HG02571 (cell line): ENCODE measurements around the gene CAMTA1.
A peak's percentile ranks its signal among the peaks of the same experiment; 100 is the strongest.

ENCODE experiments used
- ATAC-seq: cut with Tn5 transposase; IDR thresholded peaks from one replicate; pipeline ENCODE4 v1.9.1; 2021; ENCODE audit warnings: mild to moderate bottlenecking, moderate library complexity; ENCODE audit not compliant: unreplicated experiment

CAMTA1 gene

GRCh38 chr1:7753641-7754040 lies 968.4 kb downstream of the CAMTA1 start:
- no peak for ATAC-seq

DNA sequence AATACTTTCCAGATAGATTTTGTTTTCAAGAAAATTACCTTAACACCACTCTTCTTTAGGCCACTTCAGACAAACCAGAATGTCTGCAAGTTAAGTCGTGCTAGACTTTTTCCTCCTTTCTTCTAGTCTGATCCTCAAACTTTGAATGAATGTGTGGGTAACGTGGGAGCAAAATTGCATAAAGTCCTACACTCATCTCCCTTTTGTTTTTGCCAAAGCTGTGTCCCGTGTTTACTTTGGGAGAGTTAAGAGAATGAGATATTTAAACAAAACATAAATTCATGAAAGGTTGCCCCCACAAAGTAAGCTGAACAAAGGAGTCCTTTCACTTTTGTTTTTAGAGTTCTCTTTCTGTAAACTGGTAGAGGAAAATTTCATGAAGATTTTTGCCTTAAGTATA lies 969.0 kb downstream of the CAMTA1 start:
- ATAC-seq, result no peak

GRCh38 chr1:7755448-7755847 lies 970.2 kb downstream of the CAMTA1 start:
- ATAC-seq, result no peak

- no peak for ATAC-seq
Observed at GRCh38 chr1:7760245-7760644, 975.0 kb downstream of the CAMTA1 start.

- no peak for ATAC-seq
Observed at GRCh38 chr1:7761103-7761502, 975.8 kb downstream of the CAMTA1 start.

DNA sequence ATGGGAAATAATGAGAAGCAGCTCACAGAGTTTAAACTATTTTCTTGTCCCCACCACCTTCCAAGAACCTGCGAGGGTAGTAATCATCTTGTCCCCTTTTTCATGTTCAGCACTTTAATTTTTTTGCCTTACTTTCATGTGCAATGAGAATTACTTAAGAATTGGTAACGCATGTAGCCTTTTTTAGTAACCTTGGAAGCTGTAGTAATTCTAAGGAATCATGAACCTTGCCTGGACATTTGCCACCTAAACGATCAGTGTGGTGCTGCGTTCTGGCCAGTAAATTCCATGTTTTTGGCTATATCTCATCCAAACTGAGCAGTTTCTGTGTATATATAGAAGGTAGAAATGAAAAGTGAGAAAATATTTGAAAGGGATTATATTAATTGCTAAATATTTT lies 981.9 kb downstream of the CAMTA1 start:
- ATAC-seq, result no peak

- no peak for ATAC-seq
Observed at GRCh38 chr1:7768583-7768982, 983.3 kb downstream of the CAMTA1 start.

- ATAC-seq, result no peak
Observed at GRCh38 chr1:7769673-7770412, 984.6 kb downstream of the CAMTA1 start.

DNA sequence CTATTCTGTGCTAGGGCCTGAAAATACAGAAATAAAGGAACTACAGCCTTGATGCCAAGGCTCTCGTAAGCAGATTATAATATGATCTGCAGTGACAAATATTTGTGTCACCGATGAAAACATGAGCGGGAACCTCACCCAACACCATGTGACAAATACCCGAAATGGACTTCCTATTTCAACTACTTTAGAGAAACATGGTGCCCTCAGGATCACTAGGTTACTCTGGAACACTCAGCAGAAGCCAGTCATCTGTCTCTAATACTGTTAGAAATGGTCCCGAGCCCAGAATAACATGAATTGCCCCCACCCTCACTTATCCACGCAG lies 985.4 kb downstream of the CAMTA1 start:
- no peak for ATAC-seq

DNA sequence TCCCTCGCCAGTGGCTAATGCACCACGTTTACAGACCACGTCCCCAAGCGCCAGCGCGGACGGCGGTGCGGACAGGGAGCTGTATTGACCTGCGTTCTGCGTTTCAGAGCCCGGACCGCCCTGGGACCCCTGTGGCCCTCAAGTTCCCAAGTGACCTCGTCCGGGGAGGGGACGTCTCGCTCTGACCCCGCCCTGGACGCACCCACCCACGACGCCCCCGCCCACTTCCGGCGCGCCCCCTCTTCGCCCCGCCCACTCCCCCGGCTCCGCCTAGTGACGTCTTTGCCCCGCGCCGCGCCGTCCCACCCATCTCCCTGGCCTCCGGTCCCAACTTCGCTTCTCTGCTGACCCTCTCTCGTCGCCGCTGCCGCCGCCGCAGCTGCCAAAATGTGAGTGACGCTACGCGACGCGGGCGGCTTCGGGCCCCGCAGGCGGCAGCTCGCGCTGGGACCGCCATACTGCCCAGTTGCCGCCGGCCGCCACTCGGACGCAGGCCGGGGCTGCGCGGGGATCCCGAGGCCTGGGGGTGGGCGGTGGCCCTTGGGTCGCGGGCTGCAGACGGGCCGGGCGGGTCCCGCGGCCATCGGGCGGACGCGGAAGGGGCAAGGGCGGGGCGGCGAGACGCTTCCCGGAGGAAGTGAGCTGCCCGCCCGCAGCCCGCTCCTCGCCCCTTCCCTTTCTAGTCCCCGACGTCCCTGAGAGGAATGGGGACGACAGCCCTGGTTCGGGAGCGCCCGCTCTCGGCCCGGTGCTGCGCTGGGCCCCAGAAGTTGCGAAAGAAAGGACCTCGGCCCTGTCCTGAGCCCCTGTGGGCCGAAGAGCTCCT lies 986.0 kb downstream of the CAMTA1 start, which contains the start of gene VAMP3:
VAMP3 (plus strand) TSS at position 300 of the 826 bp plus-strand sequence; CDS start at position 388, 88 bp downstream.
- peak; percentile 76 for ATAC-seq

- no peak for ATAC-seq
Observed at GRCh38 chr1:7771823-7772299, 986.6 kb downstream of the CAMTA1 start.

DNA sequence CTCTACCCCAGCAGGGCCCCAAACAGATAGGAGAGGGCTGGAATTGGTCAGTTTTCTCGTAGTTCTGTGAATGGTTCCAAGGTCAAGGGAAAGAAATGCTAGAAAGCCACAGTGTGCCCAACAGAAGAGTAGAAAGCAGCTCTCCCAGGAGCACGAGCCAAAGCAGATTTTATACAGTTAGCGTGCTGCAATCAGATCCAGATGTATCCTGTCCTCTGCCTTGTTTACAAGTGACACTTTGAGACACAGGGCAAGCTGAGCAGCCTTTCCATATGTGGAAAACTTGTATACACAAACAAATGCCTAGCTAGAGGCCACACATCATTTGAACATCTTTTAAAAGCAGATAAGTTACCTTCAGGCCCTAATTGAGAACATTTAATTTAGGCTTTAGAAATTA lies 992.3 kb downstream of the CAMTA1 start:
- ATAC-seq, result no peak

- no peak for ATAC-seq
Observed at GRCh38 chr1:7778133-7778628, 992.9 kb downstream of the CAMTA1 start.

DNA sequence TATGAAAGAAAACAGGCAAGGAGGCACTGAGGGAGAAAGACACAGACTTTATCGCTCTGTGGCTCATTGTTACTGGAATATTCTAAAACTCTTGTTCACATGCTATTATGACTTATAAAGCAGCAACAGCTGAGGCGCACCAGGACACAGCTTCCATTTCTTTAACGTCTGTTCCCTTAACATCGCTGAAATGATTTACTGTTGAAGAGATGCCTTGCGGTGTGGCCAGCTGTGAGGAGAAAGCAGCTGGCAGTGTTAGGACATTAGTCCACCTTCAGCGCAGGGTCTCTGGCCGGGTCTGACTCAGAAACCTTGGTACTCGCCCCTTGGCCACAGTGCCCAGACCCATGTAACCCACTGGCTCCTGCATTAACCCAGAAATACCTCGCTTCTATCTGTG lies 995.7 kb downstream of the CAMTA1 start:
- ATAC-seq, result no peak

DNA sequence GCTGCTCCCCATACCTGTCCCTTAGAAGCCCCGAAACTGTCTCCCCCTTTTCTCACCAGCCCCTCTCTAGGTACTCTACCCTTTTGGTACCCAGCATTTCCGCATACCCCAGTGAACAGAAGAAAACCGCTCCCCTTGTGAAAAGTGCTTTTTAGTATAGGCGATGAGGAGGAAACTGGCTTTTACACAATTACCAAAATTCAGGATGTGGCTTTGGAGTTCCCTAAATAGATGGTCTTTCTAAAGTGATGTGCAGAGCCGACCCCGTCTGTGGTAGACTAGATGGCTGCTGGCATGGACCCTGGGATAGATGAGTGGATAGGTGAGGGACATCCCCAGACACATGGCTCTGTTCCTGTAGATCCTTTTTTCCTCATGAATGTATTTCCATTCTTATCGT lies 996.2 kb downstream of the CAMTA1 start:
- ATAC-seq, result no peak

GRCh38 chr1:7781923-7782495 lies 996.8 kb downstream of the CAMTA1 start:
- ATAC-seq, result no peak

DNA sequence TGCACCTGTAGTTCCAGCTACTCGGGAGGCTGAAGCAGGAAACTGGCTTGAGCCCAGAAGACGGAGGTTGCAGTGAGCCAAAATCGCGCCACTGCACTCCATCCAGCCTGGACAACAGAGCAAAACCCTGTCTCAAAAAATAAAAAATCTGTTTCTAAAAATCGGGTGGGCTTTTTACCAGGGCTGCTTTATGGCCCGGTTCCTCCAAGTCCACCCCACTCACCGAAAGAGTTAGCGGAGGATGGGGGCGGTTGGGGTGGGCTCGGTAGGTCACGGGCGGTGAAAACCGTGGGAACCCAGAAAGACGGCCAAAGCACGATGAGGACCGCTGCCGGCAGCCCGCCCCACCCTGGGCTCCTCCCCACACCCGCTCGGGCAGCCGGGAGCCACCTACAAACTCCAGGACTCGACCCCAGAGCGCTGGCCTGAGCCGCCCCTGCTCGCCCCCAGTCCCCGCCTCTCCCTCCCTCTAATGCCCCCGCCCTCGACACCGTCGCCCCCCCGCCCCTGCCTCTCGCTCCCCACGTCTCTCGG lies 998.0 kb downstream of the CAMTA1 start:
- no peak for ATAC-seq

DNA sequence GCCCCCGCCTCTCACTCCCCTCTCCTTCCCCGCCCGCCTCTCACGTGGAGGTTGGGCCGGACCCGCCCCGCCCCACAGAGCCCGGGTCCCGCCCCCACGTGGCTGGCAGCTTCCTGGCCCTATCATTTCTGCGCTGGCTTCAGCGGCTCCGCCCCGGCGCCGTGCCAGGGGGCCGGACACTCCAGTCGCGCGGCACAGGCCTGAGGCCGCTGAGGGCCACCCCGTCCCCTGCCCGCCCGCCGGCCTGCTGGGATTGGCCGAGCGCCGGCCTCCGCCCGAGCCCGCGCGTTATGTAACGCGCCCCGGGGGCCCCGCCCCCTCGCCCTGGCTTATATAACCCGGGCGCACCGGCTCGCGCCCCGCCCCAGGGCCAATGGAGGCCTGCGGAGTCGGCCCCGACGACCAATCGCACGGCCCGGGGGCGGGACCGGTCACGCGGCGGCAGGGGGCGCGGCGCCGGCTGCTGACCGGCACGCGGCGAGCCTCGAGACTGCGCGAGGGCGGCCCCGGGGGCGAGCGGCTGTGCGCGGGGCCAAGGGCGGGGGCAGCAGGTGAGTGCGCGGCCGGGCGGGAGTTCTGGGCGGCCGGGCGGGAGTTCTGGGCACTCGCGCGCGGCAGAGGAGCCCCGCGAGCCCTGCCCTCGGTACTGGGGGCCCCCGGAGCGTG lies 998.7 kb downstream of the CAMTA1 start, which contains the start of gene PER3:
PER3 (plus strand) TSS at position 466 of the 666 bp plus-strand sequence. CDS start 587 bp downstream, outside the sequence.
- peak; percentile 90 for ATAC-seq

DNA sequence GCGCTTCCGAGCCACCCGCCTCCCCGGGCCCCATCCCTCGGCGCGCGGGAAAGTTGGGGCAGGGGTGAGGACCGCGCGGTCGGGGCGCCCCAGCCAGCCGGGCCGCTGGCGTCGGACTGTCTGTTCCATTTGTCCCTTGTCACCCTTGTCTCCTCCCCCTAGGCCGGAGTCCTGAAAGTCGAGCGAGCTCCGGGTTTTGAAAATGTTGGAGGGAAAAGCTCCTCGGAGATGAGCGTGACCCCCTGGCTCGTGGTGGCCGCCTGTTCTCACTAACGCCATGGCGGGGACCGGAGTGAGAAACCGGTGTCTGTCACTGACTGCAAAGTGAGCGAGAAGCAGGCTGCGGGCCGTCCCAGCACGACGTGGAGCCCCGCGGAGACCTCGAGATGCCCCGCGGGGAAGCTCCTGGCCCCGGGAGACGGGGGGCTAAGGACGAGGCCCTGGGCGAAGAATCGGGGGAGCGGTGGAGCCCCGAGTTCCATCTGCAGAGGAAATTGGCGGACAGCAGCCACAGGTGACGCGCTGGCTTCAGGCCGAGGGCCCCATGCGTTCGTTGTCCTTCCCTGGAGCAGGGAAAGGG lies 999.3 kb downstream of the CAMTA1 start:
- no peak for ATAC-seq

DNA sequence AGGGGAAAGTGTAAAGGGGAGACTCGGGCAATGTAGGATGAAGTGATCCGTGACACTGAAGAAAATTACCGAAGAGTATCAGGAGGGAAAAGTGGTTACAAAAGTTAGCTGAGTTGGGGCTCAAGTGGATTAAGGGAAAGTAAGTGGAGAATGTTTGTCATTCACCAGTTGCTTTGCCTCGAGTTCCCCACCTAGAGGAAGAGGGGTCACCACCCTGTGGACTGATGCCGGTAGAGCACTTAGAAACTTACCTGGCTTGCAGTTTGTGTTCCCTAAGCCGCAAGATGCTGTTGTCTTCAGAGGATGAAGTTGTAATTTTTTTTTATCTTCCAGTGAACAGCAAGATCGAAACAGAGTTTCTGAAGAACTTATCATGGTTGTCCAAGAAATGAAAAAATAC lies 999.9 kb downstream of the CAMTA1 start:
- no peak for ATAC-seq
